Fibroblast of peridontal ligament (primary cell): ENCODE results near the gene RNF113B.
A peak's percentile ranks its signal among the peaks of the same experiment; 100 is the strongest.

ENCODE experiments used
- DNase-seq: peaks from one replicate; pipeline ENCODE4 v3.0.0-alpha.2; 2010; ENCODE audit errors: extremely low read depth

The RNF113B gene

GRCh38 chr13:98204546-98204945 lies 27.5 kb upstream of the RNF113B start:
- DNase-seq = no peak

GRCh38 chr13:98203646-98204326 lies 26.7 kb upstream of the RNF113B start:
- peak; percentile 64 for DNase-seq

GRCh38 chr13:98201984-98202383 lies 24.9 kb upstream of the RNF113B start:
- DNase-seq = no peak

GRCh38 chr13:98201189-98201588 lies 24.1 kb upstream of the RNF113B start:
- DNase-seq = no peak

GRCh38 chr13:98200211-98200878 lies 23.3 kb upstream of the RNF113B start:
- no peak for DNase-seq

GRCh38 chr13:98199480-98199879 lies 22.4 kb upstream of the RNF113B start:
- peak; percentile 34 for DNase-seq

- no peak for DNase-seq
Measured at GRCh38 chr13:98198683-98199082, 21.6 kb upstream of the RNF113B start.

GRCh38 chr13:98195054-98195791 lies 18.2 kb upstream of the RNF113B start:
- DNase-seq = no peak

- no peak for DNase-seq
Measured at GRCh38 chr13:98192008-98192407, 14.9 kb upstream of the RNF113B start.

GRCh38 chr13:98190889-98191444 lies 13.9 kb upstream of the RNF113B start:
- DNase-seq = no peak

GRCh38 chr13:98189841-98190505 lies 12.9 kb upstream of the RNF113B start:
- no peak for DNase-seq

- DNase-seq = no peak
Measured at GRCh38 chr13:98188544-98189166, 11.6 kb upstream of the RNF113B start.

GRCh38 chr13:98187965-98188261 lies 10.8 kb upstream of the RNF113B start:
- DNase-seq = peak; percentile 34

GRCh38 chr13:98187155-98187964 lies 10.3 kb upstream of the RNF113B start:
- no peak for DNase-seq

GRCh38 chr13:98184792-98185191 lies 7.7 kb upstream of the RNF113B start:
- peak; percentile 64 for DNase-seq

- DNase-seq = no peak
Measured at GRCh38 chr13:98182589-98182988, 5.5 kb upstream of the RNF113B start.

GRCh38 chr13:98182153-98182552 lies 5.1 kb upstream of the RNF113B start:
- no peak for DNase-seq

GRCh38 chr13:98181111-98181815 lies 4.2 kb upstream of the RNF113B start:
- no peak for DNase-seq

GRCh38 chr13:98180092-98180491 lies 3.0 kb upstream of the RNF113B start:
- DNase-seq = no peak

- no peak for DNase-seq
Measured at GRCh38 chr13:98175823-98176222, 1.2 kb downstream of the RNF113B start.
